T-helper 17 cell (primary cell): ENCODE results near the gene HSD11B2. TPM values are rescaled to one million over a fixed set of nuclear protein-coding genes. Genes with fewer than 3 reads are reported as not detected.

Experiments used
- ATAC-seq: fragments of 150-1000 bp; cut with Tn5 transposase; 2 replicates; pipeline ENCODE4 v1.10.0; 2021; ENCODE audit warnings: mild to moderate bottlenecking, moderate library complexity
- DNase-seq, 3 donors: peaks; one replicate each; pipeline versions ENCODE4 v3.0.0 to v3.0.0-alpha.2; 2020 to 2021
- H3K9me3 ChIP-seq: one replicate; pipeline ENCODE4 v1.7.0; 2013; ENCODE audit warnings: low read length, mild to moderate bottlenecking; ENCODE audit not compliant: control insufficient read depth, poor library complexity, severe bottlenecking
- H3K27ac Mint-ChIP-seq: one replicate; pipeline ENCODE4 v1.8.0; 2022; ENCODE audit warnings: mild to moderate bottlenecking, moderate library complexity, mixed read lengths
- H3K27me3 Mint-ChIP-seq: one replicate; pipeline ENCODE4 v1.8.0; 2022; ENCODE audit warnings: mixed read lengths
- H3K36me3 Mint-ChIP-seq: one replicate; pipeline ENCODE4 v1.8.0; 2022; ENCODE audit warnings: low read depth, mixed read lengths
- H3K4me1 Mint-ChIP-seq: one replicate; pipeline ENCODE4 v1.8.0; 2022; ENCODE audit warnings: mild to moderate bottlenecking, mixed read lengths
- H3K4me3 Mint-ChIP-seq: one replicate; pipeline ENCODE4 v1.8.0; 2022; ENCODE audit warnings: mild to moderate bottlenecking, moderate library complexity, mixed read lengths
- total RNA-seq, 4 donors: library from RNA in 2 of 4; stranded (reverse) in 2 of 4; gene quantifications; one replicate each; pipeline ENCODE4 v1.2.3 and lab custom pipeline; 2022 to 2026

The HSD11B2 gene
- total RNA-seq, 2 donors from 2014 or later, result not detected

DNA sequence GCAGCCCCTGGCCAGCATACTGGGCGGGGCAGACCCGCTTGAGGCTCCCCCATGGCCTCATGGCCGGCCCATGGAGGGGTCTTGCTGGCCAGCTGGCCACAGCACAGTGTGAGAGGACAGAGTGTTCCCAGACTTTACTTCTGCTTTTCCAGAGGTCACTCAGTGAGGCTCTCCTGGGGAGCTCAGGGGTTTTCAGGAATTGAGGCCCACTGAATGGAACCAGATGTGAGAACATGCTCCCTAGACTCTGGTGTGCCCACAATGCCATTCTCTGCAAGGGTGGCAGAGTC, 28.9 kb downstream of the HSD11B2 start:
- H3K27ac Mint-ChIP-seq, result no peak overlapping the region
- peaks cover 35% of the 10 kb centered on the region for H3K4me1 Mint-ChIP-seq
- no peaks in the 10 kb centered on the region for H3K9me3 ChIP-seq
- ATAC-seq (no peak), DNase-seq (no peak)
- no peaks in the 10 kb centered on the region for H3K27me3 Mint-ChIP-seq
- H3K4me3 Mint-ChIP-seq, result no peak overlapping the region
- no peaks in the 10 kb centered on the region for H3K36me3 Mint-ChIP-seq

DNA sequence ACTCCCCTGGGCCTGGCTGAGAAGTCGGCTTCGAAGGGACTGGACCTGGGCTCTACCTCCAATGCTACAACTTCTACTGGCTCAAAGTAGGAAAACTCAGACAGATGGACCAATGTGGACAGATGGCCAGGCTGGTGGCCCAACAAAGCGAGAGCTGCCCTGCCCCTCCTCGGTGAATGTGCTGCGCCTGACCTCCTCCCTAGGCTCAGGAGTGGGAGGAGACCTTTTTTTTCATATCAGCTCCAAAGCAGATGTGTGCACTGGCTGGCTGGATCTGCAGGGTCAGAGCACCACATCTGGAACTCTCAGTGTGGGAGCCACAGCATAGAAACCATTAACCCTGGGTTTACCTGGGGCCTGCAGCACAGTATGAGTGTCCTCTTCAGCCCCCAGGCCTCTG, 29.2 kb downstream of the HSD11B2 start:
- H3K4me1 Mint-ChIP-seq, result peaks cover 35% of the 10 kb centered on the region
- peak overlapping the region; percentile 54 for H3K27ac Mint-ChIP-seq
- no peaks in the 10 kb centered on the region for H3K36me3 Mint-ChIP-seq

DNA sequence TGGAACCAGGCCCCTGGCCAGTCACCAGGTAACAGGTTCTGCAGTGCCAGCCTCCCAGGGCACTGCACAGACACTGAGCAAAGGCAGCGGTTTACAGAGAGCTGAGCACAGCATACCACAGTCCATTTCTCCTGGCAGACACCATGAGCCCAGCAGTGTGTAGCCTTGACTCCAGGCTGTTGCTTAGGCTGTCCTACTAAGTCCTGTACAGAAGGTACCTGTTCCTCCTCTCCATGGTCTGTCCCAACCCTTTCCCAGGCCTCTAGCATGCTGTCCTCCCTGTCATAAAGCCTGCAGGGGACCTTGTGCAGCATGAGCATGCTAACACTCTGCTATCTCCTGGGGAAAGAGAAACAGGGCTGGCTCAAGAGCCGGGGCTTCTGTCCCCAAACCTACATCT, 30.0 kb downstream of the HSD11B2 start:
- no peak overlapping the region for H3K27ac Mint-ChIP-seq
- no peaks in the 10 kb centered on the region for H3K36me3 Mint-ChIP-seq
- H3K27me3 Mint-ChIP-seq, result no peaks in the 10 kb centered on the region
- ATAC-seq, result no peak
- H3K4me1 Mint-ChIP-seq, result peaks cover 33% of the 10 kb centered on the region
- H3K9me3 ChIP-seq, result no peaks in the 10 kb centered on the region
- DNase-seq, result no peak
- no peak overlapping the region for H3K4me3 Mint-ChIP-seq

More for the DNA sequence above, 29.2 kb downstream of the HSD11B2 start:
- Mint-ChIP-seq H3K4me3 (no peak overlapping the region), H3K27me3 (no peaks in the 10 kb centered on the region)
- H3K9me3 ChIP-seq, result no peaks in the 10 kb centered on the region
- no peak for DNase-seq
- ATAC-seq, result no peak

DNA sequence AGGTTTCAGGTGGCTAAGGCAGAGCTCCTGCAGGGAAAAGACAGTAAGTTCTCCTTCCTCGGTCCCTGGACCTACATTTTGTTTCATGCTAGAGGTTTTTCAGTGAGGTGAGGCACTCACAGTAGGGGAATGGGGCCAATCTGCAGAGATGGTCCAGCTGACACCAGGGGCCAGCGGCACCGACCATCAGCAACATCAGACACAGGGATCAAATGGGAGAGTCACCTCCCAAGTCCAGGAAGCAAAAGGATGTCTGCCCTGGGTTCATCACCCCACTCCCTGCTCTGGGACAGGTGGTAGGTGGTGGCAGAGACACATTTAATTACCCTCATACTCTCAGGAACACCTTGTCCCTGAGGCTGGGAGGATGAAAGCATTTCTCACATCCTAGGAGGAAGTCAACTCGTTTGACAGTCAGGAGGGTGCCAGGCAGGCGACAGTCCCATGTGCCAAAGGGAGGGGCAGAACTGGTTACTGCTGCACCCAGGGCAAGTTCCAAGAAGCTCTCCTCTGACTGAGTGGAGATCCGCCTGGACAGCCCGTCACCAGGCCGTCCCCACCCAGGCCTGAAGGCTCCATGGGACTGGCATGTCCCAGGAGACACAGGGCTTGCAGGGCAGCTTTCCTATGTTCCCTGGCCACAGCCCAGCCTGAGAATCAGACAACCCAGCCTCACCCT, 30.8 kb downstream of the HSD11B2 start:
- H3K9me3 ChIP-seq, result no peaks in the 10 kb centered on the region
- DNase-seq (no peak), ATAC-seq (no peak)
- Mint-ChIP-seq H3K36me3 (no peaks in the 10 kb centered on the region), H3K27me3 (no peaks in the 10 kb centered on the region), H3K27ac (no peak overlapping the region), H3K4me3 (no peak overlapping the region), H3K4me1 (peaks cover 30% of the 10 kb centered on the region)

DNA sequence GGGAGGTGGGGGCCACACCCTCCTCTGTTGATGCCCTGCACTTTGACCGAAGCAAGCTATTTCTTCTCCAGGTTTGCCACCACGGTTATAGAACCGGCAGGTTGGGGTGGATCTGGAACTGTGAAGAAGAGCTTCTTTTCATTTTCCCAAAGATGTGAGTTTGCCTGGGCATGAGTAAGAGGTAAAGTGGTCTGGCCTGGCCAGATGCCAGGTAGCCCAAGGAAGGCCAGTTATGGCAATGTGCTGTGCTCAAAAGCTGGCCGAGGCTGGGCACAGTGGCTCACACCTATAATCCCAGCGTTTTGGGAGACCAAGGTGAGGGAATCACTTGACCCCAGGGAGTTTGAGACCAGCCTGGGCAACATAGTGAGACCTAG, 31.3 kb downstream of the HSD11B2 start:
- H3K4me3 Mint-ChIP-seq, result no peak overlapping the region

DNA sequence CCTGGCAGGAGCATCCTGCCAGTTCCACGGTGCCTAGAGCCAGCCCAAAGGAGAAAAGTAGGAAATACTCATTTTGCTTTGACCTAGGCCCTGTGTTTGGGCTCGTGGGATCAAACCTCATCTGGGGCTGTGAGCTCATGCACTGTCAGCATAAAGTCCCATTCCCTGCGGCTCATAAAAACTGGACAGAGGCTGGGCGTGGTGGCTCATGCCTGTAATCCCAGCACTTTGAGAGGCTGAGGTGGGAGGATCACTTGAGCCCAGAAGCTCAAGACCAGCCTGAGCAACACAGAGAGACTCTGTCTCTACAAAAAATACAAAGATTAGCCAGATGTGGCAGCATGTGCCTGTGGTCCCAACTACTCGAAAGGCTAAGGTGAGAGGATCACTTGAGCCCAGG, 32.1 kb downstream of the HSD11B2 start:
- H3K9me3 ChIP-seq, result no peaks in the 10 kb centered on the region
- ATAC-seq (no peak), DNase-seq (no peak)
- Mint-ChIP-seq H3K4me1 (peaks cover 31% of the 10 kb centered on the region), H3K4me3 (no peak overlapping the region), H3K27ac (no peak overlapping the region), H3K36me3 (no peaks in the 10 kb centered on the region), H3K27me3 (no peaks in the 10 kb centered on the region)

More for the DNA sequence above, 31.3 kb downstream of the HSD11B2 start:
- Mint-ChIP-seq H3K27me3 (no peaks in the 10 kb centered on the region), H3K36me3 (no peaks in the 10 kb centered on the region), H3K4me1 (peaks cover 29% of the 10 kb centered on the region), H3K27ac (no peak overlapping the region)
- ATAC-seq (no peak), DNase-seq (no peak)
- no peaks in the 10 kb centered on the region for H3K9me3 ChIP-seq

DNA sequence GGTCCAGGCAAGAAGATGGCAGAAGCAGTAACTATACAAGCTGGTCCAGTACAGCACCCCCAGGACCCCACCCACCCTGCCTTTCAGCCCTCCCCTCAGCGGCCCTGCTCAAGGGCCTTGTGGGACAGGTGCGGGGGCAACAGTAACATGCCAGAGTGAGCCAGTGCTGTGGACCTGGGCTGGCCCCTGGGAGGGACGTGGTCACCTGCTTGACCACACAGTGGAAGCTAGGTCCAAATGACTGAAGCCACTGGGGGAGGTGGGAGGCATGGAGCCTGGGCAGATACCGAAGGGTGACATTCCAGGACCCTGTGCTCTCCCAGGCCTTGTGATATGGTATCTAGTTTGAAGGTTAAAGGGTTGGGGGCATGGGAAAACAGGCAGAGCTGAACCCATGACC, 32.8 kb downstream of the HSD11B2 start:
- peaks cover 30% of the 10 kb centered on the region for H3K4me1 Mint-ChIP-seq
- DNase-seq (no peak), ATAC-seq (no peak)
- H3K27ac Mint-ChIP-seq, result no peak overlapping the region
- no peaks in the 10 kb centered on the region for H3K36me3 Mint-ChIP-seq
- no peaks in the 10 kb centered on the region for H3K27me3 Mint-ChIP-seq
- no peaks in the 10 kb centered on the region for H3K9me3 ChIP-seq
- no peak overlapping the region for H3K4me3 Mint-ChIP-seq

DNA sequence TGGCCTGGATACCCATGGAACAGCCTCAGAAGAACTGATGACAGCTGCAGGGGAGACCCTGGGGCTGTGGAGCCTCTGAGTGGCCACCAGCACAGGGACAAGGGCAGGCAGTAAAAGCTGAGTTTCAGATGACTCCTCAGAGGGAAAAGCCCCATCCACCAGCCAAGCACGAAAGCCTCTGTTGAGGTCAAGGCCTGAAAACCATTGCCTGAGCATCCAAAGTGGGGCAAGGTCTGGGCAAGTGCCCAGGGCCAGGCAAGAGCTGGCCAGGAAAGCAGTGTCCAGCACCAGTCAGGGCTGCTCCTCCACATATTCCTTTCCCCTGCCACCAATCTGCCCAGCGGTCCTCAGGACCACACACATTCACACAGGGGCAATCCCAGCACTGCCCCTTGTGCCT, 33.6 kb downstream of the HSD11B2 start:
- no peak for DNase-seq

DNA sequence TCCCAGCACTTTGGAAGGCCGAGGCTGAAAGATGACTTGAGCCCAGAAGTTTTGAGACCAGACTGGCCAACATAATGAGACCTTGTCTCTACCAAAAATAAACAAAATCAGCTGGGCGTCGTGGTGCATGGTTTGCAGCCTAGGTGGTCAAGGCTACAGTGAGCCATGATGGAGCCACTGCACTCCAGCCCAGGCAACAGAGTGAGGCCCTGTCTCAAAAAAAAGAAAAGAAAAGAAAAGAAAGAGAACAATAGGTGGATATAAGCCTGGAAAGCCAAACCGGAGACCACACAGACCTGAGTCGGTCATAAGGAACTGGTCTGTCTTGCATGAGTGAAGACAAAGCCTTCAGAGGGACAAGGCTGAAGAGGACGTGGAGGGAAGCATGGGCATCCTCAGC, 35.7 kb downstream of the HSD11B2 start:
- Mint-ChIP-seq H3K4me3 (no peak overlapping the region), H3K4me1 (peaks cover 31% of the 10 kb centered on the region), H3K27me3 (no peaks in the 10 kb centered on the region), H3K36me3 (no peaks in the 10 kb centered on the region), H3K27ac (peak overlapping the region; percentile 53)
- no peaks in the 10 kb centered on the region for H3K9me3 ChIP-seq
- DNase-seq, result no peak
- ATAC-seq, result no peak

More for the DNA sequence above, 33.6 kb downstream of the HSD11B2 start:
- peaks cover 29% of the 10 kb centered on the region for H3K4me1 Mint-ChIP-seq
- no peaks in the 10 kb centered on the region for H3K36me3 Mint-ChIP-seq
- H3K4me3 Mint-ChIP-seq, result no peak overlapping the region
- no peaks in the 10 kb centered on the region for H3K27me3 Mint-ChIP-seq
- H3K27ac Mint-ChIP-seq, result no peak overlapping the region
- no peaks in the 10 kb centered on the region for H3K9me3 ChIP-seq
- ATAC-seq, result no peak

DNA sequence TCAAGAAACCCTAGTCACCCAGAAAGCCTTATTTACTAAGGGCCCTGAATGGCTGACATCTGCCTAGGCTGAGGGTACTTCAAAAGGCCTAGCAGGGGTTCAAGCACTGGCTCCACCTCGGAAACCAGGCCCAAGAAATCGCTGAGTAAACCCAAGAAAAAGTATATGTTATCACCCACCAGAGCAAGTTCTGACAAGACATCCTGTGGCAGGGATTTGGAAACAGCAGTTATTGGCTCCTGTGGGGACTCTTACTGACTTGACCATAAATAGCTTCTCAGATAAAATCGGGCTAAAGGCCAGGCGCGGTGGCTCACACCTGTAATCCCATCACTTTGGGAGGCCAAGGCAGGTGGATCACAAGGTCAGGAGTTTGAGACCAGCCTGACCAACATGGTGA, 37.8 kb downstream of the HSD11B2 start:
- DNase-seq, result no peak
- Mint-ChIP-seq H3K27me3 (no peaks in the 10 kb centered on the region), H3K36me3 (no peaks in the 10 kb centered on the region), H3K27ac (peak overlapping the region; percentile 54), H3K4me1 (peaks cover 30% of the 10 kb centered on the region), H3K4me3 (no peak overlapping the region)
- H3K9me3 ChIP-seq, result no peaks in the 10 kb centered on the region
- ATAC-seq, result no peak

DNA sequence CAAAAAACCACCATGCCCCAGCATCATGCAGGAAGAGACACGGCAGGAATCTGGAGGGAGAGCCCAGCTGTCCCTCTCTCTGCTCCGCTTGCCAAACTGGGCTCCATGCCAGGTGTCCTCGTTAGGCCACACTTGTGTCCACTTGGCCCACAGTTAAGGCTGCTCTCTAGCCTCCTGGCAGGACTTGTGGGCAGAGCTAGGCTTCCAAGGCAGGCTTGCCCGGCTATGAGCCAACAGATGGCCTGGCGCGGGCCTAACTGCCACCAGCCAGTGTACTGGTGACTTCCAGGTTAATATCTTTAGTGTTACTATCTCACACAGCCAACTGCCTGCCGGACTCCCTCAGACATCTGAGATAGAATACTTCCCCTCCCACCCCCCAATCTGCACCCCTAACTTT, 39.4 kb downstream of the HSD11B2 start:
- DNase-seq (no peak), ATAC-seq (no peak)
- no peak overlapping the region for H3K27ac Mint-ChIP-seq
- peaks cover 3% of the 10 kb centered on the region for H3K36me3 Mint-ChIP-seq
- no peaks in the 10 kb centered on the region for H3K9me3 ChIP-seq
- H3K27me3 Mint-ChIP-seq, result no peaks in the 10 kb centered on the region
- no peak overlapping the region for H3K4me3 Mint-ChIP-seq
- H3K4me1 Mint-ChIP-seq, result peaks cover 42% of the 10 kb centered on the region

DNA sequence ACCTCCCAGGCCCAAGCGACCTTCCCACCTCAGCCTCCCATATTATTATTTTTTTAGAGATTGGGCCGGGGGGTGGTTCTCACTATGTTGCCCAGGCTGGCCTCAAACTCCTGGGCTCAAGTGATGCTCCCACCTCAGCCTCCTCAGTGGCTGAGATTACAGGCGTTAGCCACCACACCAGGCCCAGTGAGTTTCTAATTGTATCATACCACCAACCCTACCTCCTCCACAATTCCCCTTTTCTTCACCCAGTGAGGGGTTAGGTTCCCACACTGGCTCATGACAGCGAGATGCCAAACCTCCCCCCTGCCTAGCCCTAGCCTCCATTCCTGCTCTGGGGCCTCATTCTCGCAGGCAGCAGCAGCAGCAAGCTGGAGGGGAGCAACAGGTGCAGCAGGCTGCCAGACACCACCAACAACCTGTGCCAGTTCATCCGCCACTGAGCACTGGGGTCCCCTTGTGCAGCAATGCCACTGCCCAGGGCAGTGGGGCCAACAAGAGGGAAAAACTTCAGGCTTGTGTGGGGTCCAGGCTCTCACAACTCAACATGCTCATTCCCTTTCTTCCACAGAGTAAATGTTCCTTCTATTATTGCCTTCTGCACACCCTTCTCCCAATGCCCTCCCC, 41.0 kb downstream of the HSD11B2 start:
- Mint-ChIP-seq H3K4me3 (no peak overlapping the region), H3K27me3 (no peaks in the 10 kb centered on the region), H3K27ac (peak overlapping the region; percentile 19), H3K4me1 (peaks cover 38% of the 10 kb centered on the region), H3K36me3 (peaks cover 3% of the 10 kb centered on the region)
- no peaks in the 10 kb centered on the region for H3K9me3 ChIP-seq
- no peak for ATAC-seq
- no peak for DNase-seq

DNA sequence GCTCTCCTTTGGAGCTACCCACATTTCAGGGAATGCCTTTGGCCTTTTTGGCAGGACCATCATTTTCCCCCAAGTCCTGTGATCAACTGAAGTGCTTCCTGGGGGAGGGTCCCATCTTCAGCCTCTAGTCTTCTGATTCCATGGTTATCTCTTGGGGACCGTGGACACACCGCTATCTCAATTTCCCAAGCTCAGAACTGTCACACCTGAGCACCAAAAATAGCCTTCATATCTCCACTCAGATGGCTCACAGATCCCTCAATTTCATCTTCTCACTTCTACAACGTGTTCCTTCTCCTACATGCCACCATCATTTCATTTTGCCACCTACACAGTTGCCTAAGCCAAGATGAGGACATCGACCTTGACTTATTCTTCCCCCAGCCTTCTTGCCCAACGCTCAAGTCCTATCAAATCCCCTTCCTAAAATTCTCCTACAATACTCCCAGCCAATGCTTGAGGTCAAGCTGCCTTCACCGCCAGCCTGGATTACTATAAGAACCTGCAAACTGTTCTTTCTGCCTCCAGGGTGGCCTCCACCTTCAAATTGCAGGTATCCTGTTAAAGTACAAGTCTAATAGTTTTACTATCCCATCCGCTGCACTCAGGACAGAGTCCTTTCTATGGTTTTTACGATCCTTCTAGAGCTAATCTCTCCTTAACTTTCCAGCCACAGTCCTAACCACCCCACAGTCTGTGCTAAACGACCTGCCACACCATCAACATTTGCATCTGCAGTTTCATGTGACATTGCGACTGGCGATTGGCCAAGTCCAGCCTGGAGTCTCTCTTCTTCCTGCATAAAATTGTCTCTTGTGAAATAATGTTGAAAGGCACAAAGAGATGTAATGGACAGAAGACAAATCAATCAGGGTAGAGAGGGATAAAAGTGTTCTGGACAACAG, 43.9 kb downstream of the HSD11B2 start:
- no peak overlapping the region for H3K4me3 Mint-ChIP-seq
- peak overlapping the region; percentile 63 for H3K27ac Mint-ChIP-seq
- H3K27me3 Mint-ChIP-seq, result no peaks in the 10 kb centered on the region
- no peak for ATAC-seq
- no peaks in the 10 kb centered on the region for H3K9me3 ChIP-seq
- peaks cover 3% of the 10 kb centered on the region for H3K36me3 Mint-ChIP-seq
- H3K4me1 Mint-ChIP-seq, result peaks cover 40% of the 10 kb centered on the region
- no peak for DNase-seq
